Gastrocnemius medialis (tissue), 4 donors: ENCODE measurements around the gene DISP3. TPM values are rescaled to one million over a fixed set of nuclear protein-coding genes. Genes with fewer than 3 reads are reported as not detected.

ENCODE experiments used
- ATAC-seq, 2 donors: fragments of 150-250 bp; one replicate each; pipeline ENCODE4 v1.9.1; 2016
- DNase-seq, 2 donors: peaks; one replicate each; pipeline ENCODE4 v3.0.0-alpha.2; 2019
- H3K27ac ChIP-seq, 4 donors: fragments of 200-600 bp; sonication (generic); 1 replicate in 1 of 4; 2 replicates in 3 of 4; pipeline ENCODE4 v1.5.1; 2016 to 2018; ENCODE audit warnings: mild to moderate bottlenecking in 2 of 4, moderate library complexity in 1 of 4
- H3K27me3 ChIP-seq, 3 donors: fragments of 200-600 bp; sonication (generic) in 2 of 3; 1 replicate in 1 of 3; 2 replicates in 2 of 3; pipeline versions ENCODE4 v1.5.1 to v1.6.0; 2016 to 2019; ENCODE audit warnings: mild to moderate bottlenecking in 1 of 3, moderate library complexity in 1 of 3
- H3K36me3 ChIP-seq, 2 donors: fragments of 200-600 bp; sonication (generic) in 1 of 2; one replicate each; pipeline ENCODE4 v1.5.1; 2017 to 2018
- H3K4me1 ChIP-seq, 2 donors: fragments of 200-600 bp; sonication (generic) in 1 of 2; one replicate each; pipeline ENCODE4 v1.5.1; 2016 to 2017; ENCODE audit warnings: mild to moderate bottlenecking in 2 of 2
- H3K4me3 ChIP-seq, 4 donors: fragments of 200-600 bp; sonication (generic) in 3 of 4; 1 replicate in 1 of 4; 2 replicates in 3 of 4; pipeline ENCODE4 v1.5.1; 2016 to 2019; ENCODE audit warnings: mild to moderate bottlenecking in 2 of 4
- H3K9me3 ChIP-seq, 3 donors: fragments of 200-600 bp; sonication (generic) in 2 of 3; 1 replicate in 1 of 3; 2 replicates in 2 of 3; pipeline ENCODE4 v1.5.1; 2016 to 2019
- POLR2A ChIP-seq, 2 donors: fragments of 450-650 bp; IDR thresholded peaks; one replicate each; pipeline ENCODE4 v1.6.1; 2017; ENCODE audit warnings: antibody characterized with exemption in 2 of 2, mild to moderate bottlenecking in 2 of 2, moderate library complexity in 2 of 2
- in situ Hi-C, 4 donors: fragments of 200-750 bp; cut with MboI; loops; one replicate each; pipeline versions ENCODE4 v1.15.0 to v1.8.0; 2017; ENCODE audit warnings: low sequenced_read_pairs in 4 of 4
- intact Hi-C: fragments of 100-400 bp; cut with DNase I; formaldehyde crosslinking; loops from one replicate; pipeline ENCODE4 v1.15.1; 2023; ENCODE audit warnings: low total_unique reads
- total RNA-seq, 4 donors: library from RNA; depleted of rRNA; stranded (reverse); fragments of >200 nt; gene quantifications; one replicate each; pipeline versions ENCODE4 v1.1.0 to v1.2.3, GENCODE V29; 2016
- TF ChIP-seq, protein P1 (sequence below), 5 experiments: fragments of 450-650 bp in 3 of 5; fragments of 200-600 bp in 2 of 5; sonication (generic) in 2 of 5; IDR thresholded peaks in 4 of 5; conservative IDR thresholded peaks in 1 of 5; 1 replicate in 4 of 5; 2 replicates in 1 of 5; pipeline ENCODE4 v1.5.1; 2016 to 2019; ENCODE audit warnings: antibody characterized with exemption in 5 of 5, mild to moderate bottlenecking in 3 of 5, moderate library complexity in 3 of 5

DISP3 gene
- total RNA-seq, 4 donors from 2014 or later = not detected

DNA sequence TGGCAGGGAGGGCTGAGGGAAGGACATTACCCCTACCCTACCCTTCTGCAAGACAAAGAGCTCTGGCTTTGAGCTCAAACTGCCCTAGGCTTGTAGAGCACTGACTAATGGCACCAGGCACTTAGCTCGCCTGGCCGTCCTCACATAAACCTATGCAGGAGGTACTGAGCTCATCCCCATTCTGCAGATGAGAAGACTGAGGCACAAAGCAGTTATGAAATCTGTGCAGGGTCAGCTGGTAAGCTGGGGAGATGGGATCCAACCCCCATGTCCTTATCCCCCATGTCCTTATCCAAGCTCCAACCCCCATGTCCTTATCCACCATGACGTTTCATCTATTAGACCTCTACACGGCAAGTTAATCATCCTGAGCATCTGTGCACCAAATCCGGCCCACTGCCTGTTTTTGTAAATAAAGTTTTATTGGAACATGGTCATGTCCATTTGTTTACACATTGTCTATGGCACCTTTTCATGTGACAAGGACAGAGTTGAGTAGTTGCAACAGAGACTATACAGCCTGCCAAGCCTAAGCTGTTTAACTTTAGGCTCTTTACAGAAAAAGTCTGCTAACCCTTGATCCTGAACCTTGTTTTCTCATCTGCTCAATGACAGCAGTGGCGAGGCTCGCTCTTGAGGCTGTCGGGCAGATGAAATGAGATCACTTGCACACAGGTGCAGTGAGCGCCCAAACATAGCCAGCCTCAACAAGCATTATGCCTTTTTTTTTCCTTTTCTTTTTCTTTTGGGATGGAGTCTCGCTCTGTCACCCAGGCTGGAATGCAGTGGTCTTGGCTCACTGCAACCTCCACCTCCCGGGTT, 88.5 kb downstream of the DISP3 start:
- Histone ChIP-seq H3K4me1 (no peaks in the 10 kb centered on the region), H3K27ac (no peak overlapping the region), H3K36me3 (no peaks in the 10 kb centered on the region), H3K4me3 (no peak overlapping the region), H3K9me3 (no peaks in the 10 kb centered on the region), H3K27me3 (peaks cover 15 to 18% (median 15%) of the 10 kb centered on the region in 3 donors)
- ATAC-seq = no peak
- no peak for DNase-seq
- in situ Hi-C loops = no loop called here
- intact Hi-C loops = no loop called here
- TF ChIP-seq, protein P1, sequence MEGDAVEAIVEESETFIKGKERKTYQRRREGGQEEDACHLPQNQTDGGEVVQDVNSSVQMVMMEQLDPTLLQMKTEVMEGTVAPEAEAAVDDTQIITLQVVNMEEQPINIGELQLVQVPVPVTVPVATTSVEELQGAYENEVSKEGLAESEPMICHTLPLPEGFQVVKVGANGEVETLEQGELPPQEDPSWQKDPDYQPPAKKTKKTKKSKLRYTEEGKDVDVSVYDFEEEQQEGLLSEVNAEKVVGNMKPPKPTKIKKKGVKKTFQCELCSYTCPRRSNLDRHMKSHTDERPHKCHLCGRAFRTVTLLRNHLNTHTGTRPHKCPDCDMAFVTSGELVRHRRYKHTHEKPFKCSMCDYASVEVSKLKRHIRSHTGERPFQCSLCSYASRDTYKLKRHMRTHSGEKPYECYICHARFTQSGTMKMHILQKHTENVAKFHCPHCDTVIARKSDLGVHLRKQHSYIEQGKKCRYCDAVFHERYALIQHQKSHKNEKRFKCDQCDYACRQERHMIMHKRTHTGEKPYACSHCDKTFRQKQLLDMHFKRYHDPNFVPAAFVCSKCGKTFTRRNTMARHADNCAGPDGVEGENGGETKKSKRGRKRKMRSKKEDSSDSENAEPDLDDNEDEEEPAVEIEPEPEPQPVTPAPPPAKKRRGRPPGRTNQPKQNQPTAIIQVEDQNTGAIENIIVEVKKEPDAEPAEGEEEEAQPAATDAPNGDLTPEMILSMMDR (IDR thresholded peaks at IDR 0.05 in 4 of 5, conservative IDR thresholded peaks at IDR 0.05 in 1 of 5) = no peak
- TF ChIP-seq POLR2A (IDR thresholded peaks at IDR 0.05) = no peak

DNA sequence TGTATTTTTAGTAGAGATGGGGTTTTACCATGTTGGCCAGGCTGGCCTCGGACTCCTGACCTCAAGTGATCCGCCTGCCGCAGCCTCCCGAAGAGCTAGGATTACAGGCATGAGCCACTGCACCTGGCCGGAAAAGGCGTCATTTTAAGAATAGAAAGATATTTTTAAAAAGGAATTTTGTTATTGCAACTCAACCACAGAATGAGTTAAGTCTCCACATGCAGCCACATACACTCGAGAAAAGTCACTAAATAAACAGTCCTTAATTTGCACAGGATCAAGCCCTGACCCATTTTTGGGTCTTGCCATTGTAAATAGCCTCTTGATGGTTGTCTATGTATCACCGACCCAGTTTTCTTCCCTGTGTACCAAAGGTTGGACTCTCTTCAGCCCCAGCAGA, 89.7 kb downstream of the DISP3 start:
- in situ Hi-C loops = no loop called here
- TF ChIP-seq POLR2A (IDR thresholded peaks at IDR 0.05) = no peak
- TF ChIP-seq, protein P1 (IDR thresholded peaks at IDR 0.05 in 4 of 5, conservative IDR thresholded peaks at IDR 0.05 in 1 of 5) = no peak
- no peak overlapping the region for H3K4me3 ChIP-seq
- H3K4me1 ChIP-seq = no peaks in the 10 kb centered on the region
- intact Hi-C loops = no loop called here
- no peaks in the 10 kb centered on the region for H3K36me3 ChIP-seq
- DNase-seq (no peak), ATAC-seq (peak in 1 of 2 donors; percentile 31)
- no peaks in the 10 kb centered on the region for H3K9me3 ChIP-seq
- peaks cover 8 to 15% (median 15%) of the 10 kb centered on the region in 3 donors for H3K27me3 ChIP-seq
- H3K27ac ChIP-seq = no peak overlapping the region

DNA sequence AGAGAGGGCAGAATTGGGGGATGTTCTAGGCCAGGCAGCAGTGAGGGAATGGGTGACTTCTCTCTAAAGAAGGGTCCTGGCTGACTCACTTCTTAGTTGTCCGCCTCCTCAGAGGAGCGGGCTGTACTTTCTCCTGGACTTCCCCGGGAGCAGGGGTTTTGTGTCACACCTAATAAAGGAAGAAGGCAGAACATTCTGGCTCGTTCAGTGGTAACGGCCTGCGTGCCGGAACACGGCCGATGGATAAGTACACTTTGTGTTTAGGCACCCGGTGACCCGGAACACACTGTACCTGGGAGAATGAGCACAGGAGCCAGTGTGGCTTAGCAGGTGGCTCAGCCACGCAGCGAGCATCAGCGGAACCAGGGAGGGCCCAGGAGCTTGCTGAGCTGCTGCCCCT, 90.6 kb downstream of the DISP3 start:
- intact Hi-C loops (no loop called here), in situ Hi-C loops (no loop called here)
- no peak overlapping the region for H3K27ac ChIP-seq
- H3K4me1 ChIP-seq = no peaks in the 10 kb centered on the region
- DNase-seq = no peak
- H3K36me3 ChIP-seq = no peaks in the 10 kb centered on the region
- no peaks in the 10 kb centered on the region for H3K9me3 ChIP-seq
- no peak overlapping the region for H3K4me3 ChIP-seq
- TF ChIP-seq, protein P1 (IDR thresholded peaks at IDR 0.05 in 4 of 5, conservative IDR thresholded peaks at IDR 0.05 in 1 of 5) = no peak
- no peak for TF ChIP-seq POLR2A (IDR thresholded peaks at IDR 0.05)
- peak in 1 of 2 donors; percentile 20 for ATAC-seq
- peaks cover 8 to 15% (median 15%) of the 10 kb centered on the region in 3 donors for H3K27me3 ChIP-seq

DNA sequence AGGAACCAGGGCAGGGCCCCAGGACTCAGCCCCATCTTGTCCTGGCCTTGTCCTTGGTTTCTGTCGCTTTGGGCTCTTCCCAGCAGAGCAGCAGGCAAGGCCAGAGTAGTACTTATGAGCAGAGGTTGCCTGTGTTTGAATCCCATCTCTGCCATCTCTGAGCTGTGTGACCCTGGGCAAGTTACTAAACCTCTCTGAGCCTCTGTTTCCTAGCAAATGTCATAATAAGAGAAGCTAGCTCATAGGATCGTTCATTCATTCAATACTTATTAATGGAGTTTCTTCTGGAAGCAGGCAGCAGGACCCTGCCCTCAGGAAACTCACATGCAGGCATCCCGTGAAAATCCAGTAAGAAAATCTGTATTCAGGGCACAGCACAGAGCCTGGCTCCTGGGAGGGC, 91.0 kb downstream of the DISP3 start:
- H3K4me3 ChIP-seq = no peak overlapping the region
- no peaks in the 10 kb centered on the region for H3K4me1 ChIP-seq
- H3K27me3 ChIP-seq = peaks cover 8 to 15% (median 15%) of the 10 kb centered on the region in 3 donors
- in situ Hi-C loops = no loop called here
- H3K9me3 ChIP-seq = no peaks in the 10 kb centered on the region
- no peak overlapping the region for H3K27ac ChIP-seq
- no peaks in the 10 kb centered on the region for H3K36me3 ChIP-seq
- DNase-seq (no peak), ATAC-seq (no peak)
- intact Hi-C loops = no loop called here
- TF ChIP-seq, protein P1 (IDR thresholded peaks at IDR 0.05 in 4 of 5, conservative IDR thresholded peaks at IDR 0.05 in 1 of 5) = no peak
- TF ChIP-seq POLR2A (IDR thresholded peaks at IDR 0.05) = no peak
